Sigmoid colon (tissue), 4 donors: ENCODE results near the gene CAPRIN1.

Experiments used
- EP300 ChIP-seq, 4 donors: sonication (generic); formaldehyde crosslinking; IDR thresholded peaks; one replicate each; pipeline ENCODE4 v1.6.1; 2017; ENCODE audit warnings: antibody characterized with exemption in 4 of 4
- POLR2A ChIP-seq, 2 donors: fragments of 450-650 bp; IDR thresholded peaks; one replicate each; pipeline ENCODE4 v1.6.1; 2016; ENCODE audit warnings: antibody characterized with exemption in 2 of 2, mild to moderate bottlenecking in 2 of 2, moderate library complexity in 2 of 2
- POLR2AphosphoS5 ChIP-seq, 4 donors: sonication (generic); formaldehyde crosslinking; IDR thresholded peaks; one replicate each; pipeline ENCODE4 v1.6.1; 2017; ENCODE audit warnings: antibody characterized with exemption in 4 of 4
- TF ChIP-seq, protein P1 (sequence below), 4 experiments: fragments of 450-650 bp in 3 of 4; fragments of 200-600 bp in 1 of 4; IDR thresholded peaks; one replicate each; pipeline ENCODE4 v1.5.1; 2016 to 2019; ENCODE audit warnings: antibody characterized with exemption in 4 of 4, mild to moderate bottlenecking in 3 of 4, moderate library complexity in 2 of 4

DNA sequence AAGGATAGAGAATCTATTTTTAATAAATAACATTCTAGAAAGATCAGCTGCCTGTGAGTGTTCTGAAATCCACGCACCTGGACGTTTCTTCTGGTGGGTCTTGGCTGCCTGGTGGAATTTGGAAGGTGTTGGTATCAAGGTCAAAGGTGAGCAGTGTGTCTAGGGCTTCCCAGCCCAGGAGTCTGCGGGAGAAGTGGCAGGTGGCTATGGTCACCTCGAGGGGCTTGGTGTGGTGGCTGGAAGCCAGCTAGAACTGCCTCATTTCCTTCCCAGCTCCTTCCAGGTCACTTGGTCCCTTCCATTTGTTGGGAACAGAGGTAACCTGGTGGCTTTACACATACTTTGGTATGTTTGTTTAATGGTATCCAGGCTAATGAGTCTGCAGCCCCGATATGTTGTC is 95.3 kb downstream of the CAPRIN1 start:
- TF ChIP-seq, protein P1, sequence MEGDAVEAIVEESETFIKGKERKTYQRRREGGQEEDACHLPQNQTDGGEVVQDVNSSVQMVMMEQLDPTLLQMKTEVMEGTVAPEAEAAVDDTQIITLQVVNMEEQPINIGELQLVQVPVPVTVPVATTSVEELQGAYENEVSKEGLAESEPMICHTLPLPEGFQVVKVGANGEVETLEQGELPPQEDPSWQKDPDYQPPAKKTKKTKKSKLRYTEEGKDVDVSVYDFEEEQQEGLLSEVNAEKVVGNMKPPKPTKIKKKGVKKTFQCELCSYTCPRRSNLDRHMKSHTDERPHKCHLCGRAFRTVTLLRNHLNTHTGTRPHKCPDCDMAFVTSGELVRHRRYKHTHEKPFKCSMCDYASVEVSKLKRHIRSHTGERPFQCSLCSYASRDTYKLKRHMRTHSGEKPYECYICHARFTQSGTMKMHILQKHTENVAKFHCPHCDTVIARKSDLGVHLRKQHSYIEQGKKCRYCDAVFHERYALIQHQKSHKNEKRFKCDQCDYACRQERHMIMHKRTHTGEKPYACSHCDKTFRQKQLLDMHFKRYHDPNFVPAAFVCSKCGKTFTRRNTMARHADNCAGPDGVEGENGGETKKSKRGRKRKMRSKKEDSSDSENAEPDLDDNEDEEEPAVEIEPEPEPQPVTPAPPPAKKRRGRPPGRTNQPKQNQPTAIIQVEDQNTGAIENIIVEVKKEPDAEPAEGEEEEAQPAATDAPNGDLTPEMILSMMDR (IDR thresholded peaks at IDR 0.05) = no peak
- TF ChIP-seq EP300 (IDR thresholded peaks at IDR 0.05) = no peak
- no peak for TF ChIP-seq POLR2AphosphoS5 (IDR thresholded peaks at IDR 0.05)
- no peak for TF ChIP-seq POLR2A (IDR thresholded peaks at IDR 0.05)
